Progenitor cell of endocrine pancreas (in vitro differentiated cells): ENCODE results near the gene CD164L2. TPM values are rescaled to one million over a fixed set of nuclear protein-coding genes. Genes with fewer than 3 reads are reported as not detected.

ENCODE experiments used
- DNase-seq: peaks from one replicate; pipeline ENCODE4 v3.0.0; 2021; ENCODE audit warnings: low spot score; ENCODE audit not compliant: unreplicated experiment
- H3K27ac Mint-ChIP-seq: 2 replicates; pipeline ENCODE4 v1.8.0; 2021; ENCODE audit warnings: mild to moderate bottlenecking, moderate library complexity, mixed read lengths
- H3K27me3 Mint-ChIP-seq: 2 replicates; pipeline ENCODE4 v1.8.0; 2021; ENCODE audit warnings: mixed read lengths
- H3K36me3 Mint-ChIP-seq: 2 replicates; pipeline ENCODE4 v1.8.0; 2022; ENCODE audit warnings: mixed read lengths; ENCODE audit not compliant: insufficient read depth
- H3K4me1 Mint-ChIP-seq: 2 replicates; pipeline ENCODE4 v1.8.0; 2021; ENCODE audit warnings: low read depth, mixed read lengths
- H3K4me3 Mint-ChIP-seq: 2 replicates; pipeline ENCODE4 v1.8.0; 2021; ENCODE audit warnings: low read depth, mild to moderate bottlenecking, moderate library complexity, mixed read lengths
- H3K9me3 Mint-ChIP-seq: 2 replicates; pipeline ENCODE4 v1.8.0; 2021; ENCODE audit warnings: low read depth, mixed read lengths
- CTCF ChIP-seq: fragments of 200-600 bp; sonication (generic); IDR thresholded peaks from one replicate; pipeline ENCODE4 v1.5.0; 2021; ENCODE audit warnings: antibody characterized with exemption, mild to moderate bottlenecking; ENCODE audit not compliant: unreplicated experiment
- total RNA-seq: library from RNA; stranded (reverse); gene quantifications from 2 replicates; pipeline ENCODE4 v1.2.1, GENCODE V29; 2021

CD164L2 gene
- total RNA-seq, 1 donor from 2014 or later: not detected

- no peaks in the 10 kb centered on the region for H3K36me3 Mint-ChIP-seq
- no peak overlapping the region for H3K27ac Mint-ChIP-seq
- no peaks in the 10 kb centered on the region for H3K9me3 Mint-ChIP-seq
- H3K27me3 Mint-ChIP-seq: no peaks in the 10 kb centered on the region
- TF ChIP-seq CTCF: no peak
- no peak overlapping the region for H3K4me3 Mint-ChIP-seq
- no peak for DNase-seq
- peaks cover 4% of the 10 kb centered on the region for H3K4me1 Mint-ChIP-seq
Measured at GRCh38 chr1:27400082-27400962, 17.2 kb upstream of the CD164L2 start.

- H3K4me3 Mint-ChIP-seq: no peak overlapping the region
Measured at GRCh38 chr1:27399251-27400025, 16.3 kb upstream of the CD164L2 start.

GRCh38 chr1:27398405-27399149 lies 15.4 kb upstream of the CD164L2 start:
- TF ChIP-seq CTCF: no peak
- Mint-ChIP-seq H3K9me3 (no peaks in the 10 kb centered on the region), H3K27me3 (peaks cover 2% of the 10 kb centered on the region), H3K27ac (peak overlapping the region; percentile 37), H3K4me3 (no peak overlapping the region), H3K4me1 (peaks cover 4% of the 10 kb centered on the region), H3K36me3 (no peaks in the 10 kb centered on the region)
- no peak for DNase-seq

More at GRCh38 chr1:27399251-27400025, 16.3 kb upstream of the CD164L2 start:
- H3K27me3 Mint-ChIP-seq: peaks cover 2% of the 10 kb centered on the region
- no peak for DNase-seq
- peaks cover 4% of the 10 kb centered on the region for H3K4me1 Mint-ChIP-seq
- no peak for TF ChIP-seq CTCF
- no peaks in the 10 kb centered on the region for H3K36me3 Mint-ChIP-seq
- H3K9me3 Mint-ChIP-seq: no peaks in the 10 kb centered on the region
- peak overlapping the region; percentile 37 for H3K27ac Mint-ChIP-seq

GRCh38 chr1:27397749-27398148 lies 14.6 kb upstream of the CD164L2 start:
- Mint-ChIP-seq H3K4me3 (no peak overlapping the region), H3K27ac (peak overlapping the region; percentile 45), H3K36me3 (no peaks in the 10 kb centered on the region), H3K4me1 (peaks cover 4% of the 10 kb centered on the region), H3K9me3 (no peaks in the 10 kb centered on the region), H3K27me3 (peaks cover 2% of the 10 kb centered on the region)
- DNase-seq: no peak
- no peak for TF ChIP-seq CTCF

GRCh38 chr1:27397110-27397509 lies 14.0 kb upstream of the CD164L2 start:
- peaks cover 4% of the 10 kb centered on the region for H3K27me3 Mint-ChIP-seq
- H3K27ac Mint-ChIP-seq: no peak overlapping the region
- no peak overlapping the region for H3K4me3 Mint-ChIP-seq
- H3K9me3 Mint-ChIP-seq: no peaks in the 10 kb centered on the region
- TF ChIP-seq CTCF: no peak
- peaks cover 6% of the 10 kb centered on the region for H3K4me1 Mint-ChIP-seq
- DNase-seq: no peak
- no peaks in the 10 kb centered on the region for H3K36me3 Mint-ChIP-seq
